ENCODE results near the gene GSAP.
A peak's percentile ranks its signal among the peaks of the same experiment; 100 is the strongest.
"Not testable (repeated sequence)": the region's sequence is repeated elsewhere in the genome, so short reads cannot be mapped to it uniquely, and the experiment has no call there.

GSAP gene

DNA sequence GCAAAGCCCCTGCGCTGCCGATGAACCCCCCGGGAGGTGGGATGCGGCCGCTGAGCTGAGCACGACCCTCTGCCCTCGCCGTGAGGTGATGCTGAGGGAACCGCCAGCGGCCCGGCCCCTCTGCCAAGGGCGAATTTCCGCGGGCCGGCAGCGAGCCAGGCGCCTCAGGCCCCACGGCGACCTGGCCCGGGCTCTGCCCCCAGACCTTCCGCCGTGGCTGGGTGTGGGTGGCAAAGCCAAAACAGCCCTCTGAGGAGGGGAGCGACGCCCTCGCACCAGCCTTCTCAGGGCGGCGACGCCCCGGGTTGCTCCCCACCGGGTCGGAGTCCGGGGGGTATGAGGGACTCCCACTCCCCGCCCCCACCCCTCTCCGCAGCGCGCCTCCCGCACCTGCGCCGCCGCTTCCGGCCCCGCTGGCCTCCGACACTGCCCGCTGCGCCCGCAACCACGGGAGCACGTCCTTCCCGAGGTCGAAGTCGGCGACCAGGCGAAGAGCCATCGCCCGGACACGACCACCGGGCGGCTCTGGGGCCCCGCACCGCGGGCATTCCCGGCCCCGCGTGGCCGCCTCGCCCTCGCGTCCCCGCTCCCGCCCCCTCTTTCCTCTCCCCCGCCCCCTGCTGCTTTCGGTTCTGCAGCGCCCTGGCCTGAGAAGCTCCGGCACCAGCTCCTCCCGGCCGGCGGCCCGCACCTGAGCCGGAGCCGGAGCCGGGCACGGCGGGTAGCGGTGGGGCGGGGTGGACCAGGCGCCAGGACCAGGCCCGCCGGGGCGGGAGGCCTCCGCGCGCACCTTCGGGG lies at the start of gene GSAP:
Gene GSAP (minus strand): TSS at position 527 of the 798 bp plus-strand sequence. CDS start 28 bp downstream, at position 499.
- peak; percentile 11 for DNase-seq (ENCODE audit: low spot score)

GRCh38 chr7:77465256-77465655 lies 49.1 kb upstream of the GSAP start:
- DNase-seq (ENCODE audit: low spot score) = no peak

DNA sequence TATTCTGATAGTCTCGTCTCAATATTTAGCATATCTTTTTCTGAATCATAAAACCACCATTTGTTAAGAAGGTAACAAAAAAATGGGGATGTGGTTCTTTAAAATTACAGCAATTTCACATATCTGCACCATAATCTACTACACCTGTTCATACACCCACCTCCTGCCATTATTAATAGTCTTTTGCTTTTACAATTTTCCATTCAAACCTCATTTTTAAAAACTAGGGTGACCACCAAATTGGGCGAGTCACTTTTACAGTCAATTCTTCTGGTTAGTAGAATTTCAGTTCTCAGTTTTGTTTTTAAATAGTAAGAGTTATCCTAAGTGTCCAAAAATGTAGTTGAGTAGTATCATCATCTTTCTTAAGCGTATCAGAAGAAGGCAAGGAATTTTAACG lies 48.4 kb upstream of the GSAP start:
- DNase-seq (ENCODE audit: low spot score) = no peak

DNA sequence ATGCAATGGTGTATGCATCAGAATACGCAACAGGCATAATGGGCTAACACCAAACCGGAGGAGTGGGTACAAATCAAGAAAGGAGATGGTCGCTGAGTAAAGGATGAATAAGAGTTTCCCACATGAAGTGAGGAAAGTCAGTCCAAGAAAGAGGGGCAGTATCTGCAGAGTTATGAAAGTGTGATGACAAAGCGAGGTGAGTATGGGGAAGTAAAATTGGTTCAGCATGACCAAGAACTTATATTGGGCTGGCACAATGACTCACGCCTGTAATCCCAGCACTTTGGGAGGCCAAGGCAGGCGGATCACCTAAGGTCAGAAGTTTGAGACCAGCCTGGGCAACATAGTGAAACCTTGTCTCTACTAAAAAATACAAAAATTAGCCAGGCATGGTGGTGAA lies 47.5 kb upstream of the GSAP start:
- peak; percentile 3 for DNase-seq (ENCODE audit: low spot score)

DNA sequence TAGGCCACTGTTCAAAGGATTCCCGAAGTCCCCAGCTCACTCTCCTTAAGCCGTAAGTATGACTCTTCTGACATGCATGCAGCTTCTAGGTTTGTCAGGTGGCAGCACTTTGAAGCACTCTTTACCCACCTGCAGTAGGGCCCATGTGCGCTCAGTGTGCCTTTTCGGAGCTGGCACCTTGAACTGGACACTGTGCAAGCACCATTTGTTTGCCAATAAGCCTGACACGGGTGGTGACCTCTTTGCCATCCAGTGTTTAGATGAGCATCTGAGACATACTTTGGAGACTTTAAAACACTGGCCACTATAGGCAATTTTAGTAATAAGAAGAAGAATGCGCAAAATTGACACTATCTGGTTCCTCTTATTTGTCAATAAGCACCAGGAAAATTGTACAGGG lies 45.7 kb upstream of the GSAP start:
- DNase-seq (ENCODE audit: low spot score) = no peak

- DNase-seq (ENCODE audit: low spot score) = no peak
These were observed 45.1 kb upstream of the GSAP start for GRCh38 chr7:77461246-77461645.

DNA sequence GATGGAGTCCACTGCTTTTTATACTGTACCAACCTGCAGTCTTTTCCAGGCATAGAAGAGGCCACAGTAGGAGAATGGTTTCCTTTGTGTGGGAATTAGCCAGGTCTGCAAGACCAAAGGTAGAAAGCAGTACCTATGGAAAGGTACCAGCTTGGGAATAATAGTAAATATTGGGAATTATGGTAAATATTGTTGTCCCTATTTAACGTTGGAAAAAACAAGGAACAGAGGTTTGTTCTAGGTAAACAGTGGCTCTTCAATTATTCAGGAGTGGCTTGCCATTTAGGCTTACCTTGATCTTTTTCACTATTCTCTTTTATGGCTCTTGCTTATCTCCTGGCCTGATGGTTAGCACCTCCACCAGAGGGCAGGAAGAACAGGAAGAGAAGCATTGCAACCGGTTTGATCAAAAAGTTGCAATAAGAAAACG lies 43.9 kb upstream of the GSAP start:
- DNase-seq (ENCODE audit: low spot score) = no peak

DNA sequence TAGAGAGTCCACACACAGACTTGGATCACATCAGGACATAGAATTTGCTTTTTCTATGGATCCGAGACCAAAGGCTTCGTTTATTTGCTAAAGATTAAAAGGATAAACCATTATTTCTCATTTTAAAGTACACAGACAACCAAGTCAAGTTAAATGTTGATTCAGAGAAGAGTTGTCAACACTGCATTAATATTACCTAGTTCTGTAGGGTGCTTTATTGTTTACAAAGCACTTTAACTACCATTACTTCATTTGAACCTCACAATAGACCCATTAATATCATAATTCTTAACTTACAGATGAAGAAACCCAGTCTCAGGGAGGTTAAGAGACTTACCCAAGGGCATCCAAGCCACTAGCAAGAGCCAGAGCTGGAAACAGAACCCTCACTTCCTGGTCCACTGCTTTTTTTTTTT lies 43.2 kb upstream of the GSAP start:
- no peak for DNase-seq (ENCODE audit: low spot score)

- DNase-seq (ENCODE audit: low spot score) = no peak
These were observed 42.6 kb upstream of the GSAP start for GRCh38 chr7:77458786-77459185.

- no peak for DNase-seq (ENCODE audit: low spot score)
These were observed 41.6 kb upstream of the GSAP start for GRCh38 chr7:77457779-77458178.

DNA sequence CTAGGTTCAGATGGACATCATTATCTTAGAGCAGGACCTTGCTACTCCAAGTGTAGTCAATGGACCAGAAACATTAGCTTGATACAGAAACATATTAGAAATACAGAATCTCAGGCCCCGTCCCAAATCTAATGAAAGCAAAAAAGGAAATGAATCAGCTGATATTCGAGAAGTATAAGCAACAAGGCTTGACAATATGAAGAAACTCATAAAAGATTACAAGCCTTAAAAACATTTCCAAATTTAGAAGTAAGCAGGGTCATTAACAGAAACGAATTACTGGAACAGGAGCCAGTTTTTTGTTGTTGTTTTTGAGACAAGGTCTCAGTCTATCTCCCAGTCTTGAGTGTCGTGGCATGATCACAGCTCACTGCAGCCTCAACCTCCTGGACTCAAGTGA lies 40.5 kb upstream of the GSAP start:
- DNase-seq (ENCODE audit: low spot score) = no peak

- no peak for DNase-seq (ENCODE audit: low spot score)
These were observed 39.2 kb upstream of the GSAP start for GRCh38 chr7:77455321-77455720.

GRCh38 chr7:77454802-77455201 lies 38.7 kb upstream of the GSAP start:
- no peak for DNase-seq (ENCODE audit: low spot score)

DNA sequence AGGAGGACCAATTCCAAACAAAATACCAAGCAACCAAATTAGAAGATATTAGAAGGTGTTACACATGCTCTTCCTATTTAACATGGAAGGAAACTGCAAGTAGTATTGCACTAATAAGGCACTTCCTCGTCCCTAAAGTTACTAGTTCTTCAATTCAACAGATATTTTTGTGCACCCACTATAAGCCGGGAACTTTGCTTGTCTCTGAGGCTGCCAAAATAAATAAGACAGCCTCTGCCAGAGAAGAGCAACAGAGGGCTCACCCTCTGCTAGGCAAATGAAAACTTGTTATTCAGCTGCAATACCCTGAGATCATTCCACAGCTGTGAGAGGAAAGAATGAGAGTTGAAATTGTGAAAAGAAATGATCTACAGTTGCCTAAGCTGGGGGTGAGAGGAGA lies 37.4 kb upstream of the GSAP start:
- DNase-seq (ENCODE audit: low spot score) = no peak

- not testable (repeated sequence) for DNase-seq (ENCODE audit: low spot score)
These were observed 35.8 kb upstream of the GSAP start for GRCh38 chr7:77451950-77452349.

DNA sequence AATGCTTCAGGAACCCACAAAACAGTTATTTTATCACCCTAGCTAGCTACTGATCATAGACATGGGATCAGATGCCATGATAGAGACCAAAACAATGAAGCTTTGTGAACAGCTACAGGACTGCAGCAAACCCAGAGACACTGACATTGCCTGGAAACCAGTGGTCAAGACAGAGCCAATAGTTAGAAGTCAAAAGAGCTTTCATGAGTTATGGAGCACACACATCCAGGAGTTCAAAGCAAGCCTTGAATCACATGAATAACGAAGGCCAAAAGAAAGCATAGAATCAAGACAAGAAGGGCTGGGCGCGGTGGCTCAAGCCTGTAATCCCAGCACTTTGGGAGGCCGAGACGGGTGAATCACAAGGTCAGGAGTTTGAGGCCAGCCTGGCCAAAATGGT lies 34.5 kb upstream of the GSAP start:
- no peak for DNase-seq (ENCODE audit: low spot score)

GRCh38 chr7:77450054-77450453 lies 33.9 kb upstream of the GSAP start:
- DNase-seq (ENCODE audit: low spot score) = no peak

- no peak for DNase-seq (ENCODE audit: low spot score)
These were observed 31.5 kb upstream of the GSAP start for GRCh38 chr7:77447616-77448015.

- DNase-seq (ENCODE audit: low spot score) = no peak
These were observed 28.0 kb upstream of the GSAP start for GRCh38 chr7:77444123-77444522.

DNA sequence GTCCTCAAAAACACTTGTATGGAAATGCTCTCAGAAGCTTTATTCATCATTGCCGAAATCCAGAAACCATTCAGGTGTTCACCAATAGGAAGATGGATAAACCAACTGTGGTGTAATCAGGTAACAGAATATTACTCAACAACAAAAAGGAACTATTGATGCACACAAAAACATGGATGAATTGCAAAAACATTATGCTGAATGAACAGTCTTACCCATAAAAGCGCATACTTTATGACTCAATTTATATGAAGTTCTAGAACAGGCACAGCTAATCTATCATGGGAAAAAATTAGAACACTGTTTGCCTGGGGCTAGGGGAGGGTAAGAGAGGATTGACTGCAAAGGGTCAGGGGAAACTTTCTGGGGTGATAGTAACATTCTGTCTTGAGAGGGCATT lies 26.9 kb upstream of the GSAP start:
- DNase-seq (ENCODE audit: low spot score) = no peak

DNA sequence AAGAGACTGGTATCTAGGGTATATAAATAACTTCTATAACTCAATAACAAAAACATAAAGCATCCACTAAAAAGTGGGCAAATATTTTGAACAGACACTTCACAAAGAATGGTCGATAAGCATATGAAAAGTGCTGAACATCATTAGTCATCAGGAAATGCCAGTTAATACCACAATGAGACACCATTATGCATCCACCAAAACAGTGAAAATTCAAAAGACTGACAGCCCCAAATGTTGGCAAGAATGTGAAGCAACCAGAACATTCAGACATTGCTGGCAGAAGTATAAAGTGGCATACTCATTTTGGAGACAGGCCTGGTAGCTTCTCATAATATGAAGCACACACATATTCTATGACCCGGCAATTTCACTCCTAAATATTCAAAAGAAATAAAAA lies 26.5 kb upstream of the GSAP start:
- no peak for DNase-seq (ENCODE audit: low spot score)

GRCh38 chr7:77441046-77441445 lies 24.9 kb upstream of the GSAP start:
- DNase-seq (ENCODE audit: low spot score) = no peak

DNA sequence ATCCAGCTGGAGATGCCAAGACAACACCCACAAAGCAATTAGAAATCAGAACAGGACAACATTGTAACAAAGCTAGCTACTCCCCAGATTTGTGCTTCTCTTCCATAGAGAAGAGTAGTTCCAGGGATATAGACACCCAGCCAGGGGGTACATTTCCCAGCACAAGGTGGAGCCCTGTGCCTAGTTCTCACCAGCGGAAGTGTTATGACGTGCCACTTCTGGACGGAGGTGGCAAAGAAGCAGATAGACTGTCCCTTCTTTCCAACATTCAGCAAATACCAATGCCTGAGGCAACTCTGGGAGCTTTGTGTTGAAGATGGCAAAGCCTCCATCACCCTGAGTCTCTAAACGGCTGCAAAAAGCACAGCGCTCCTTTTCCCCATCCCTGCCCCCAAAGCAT lies 23.4 kb upstream of the GSAP start:
- DNase-seq (ENCODE audit: low spot score) = no peak

- no peak for DNase-seq (ENCODE audit: low spot score)
These were observed 22.0 kb upstream of the GSAP start for GRCh38 chr7:77438131-77438530.
